Peyer's patch (tissue), 4 donors: ENCODE measurements around the gene IFT25.

Experiments
- POLR2A ChIP-seq, 2 donors: fragments of 450-650 bp; IDR thresholded peaks; one replicate each; pipeline ENCODE4 v1.5.1; 2017; ENCODE audit warnings: antibody characterized with exemption in 2 of 2, mild to moderate bottlenecking in 2 of 2, moderate library complexity in 2 of 2
- TF ChIP-seq, protein P1 (sequence below), 6 experiments: fragments of 450-650 bp in 4 of 6; fragments of 200-600 bp in 2 of 6; sonication (generic) in 1 of 6; IDR thresholded peaks; one replicate each; pipeline ENCODE4 v1.5.1; 2017 to 2019; ENCODE audit warnings: antibody characterized with exemption in 6 of 6, mild to moderate bottlenecking in 3 of 6, moderate library complexity in 1 of 6

DNA sequence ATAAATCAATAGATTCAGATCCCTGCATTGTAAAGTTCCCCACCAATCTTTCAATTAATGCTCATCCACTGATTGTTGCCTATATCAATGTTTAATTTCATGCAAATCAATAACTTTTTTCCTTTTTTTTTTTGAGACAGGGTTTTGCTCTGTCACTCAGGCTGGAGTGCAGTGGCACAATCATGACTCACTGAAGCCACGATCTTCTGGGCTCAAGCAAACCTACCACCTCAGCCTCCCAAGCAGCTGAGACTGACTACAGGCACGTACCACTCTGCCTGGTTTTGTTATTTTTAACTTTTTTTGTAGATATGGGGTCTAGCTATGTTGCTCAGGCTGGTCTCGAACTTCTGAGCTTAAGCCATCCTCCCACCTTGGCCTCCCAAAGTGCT is 25.8 kb downstream of the IFT25 start:
- TF ChIP-seq POLR2A (IDR thresholded peaks at IDR 0.05): no peak
- TF ChIP-seq, protein P1, sequence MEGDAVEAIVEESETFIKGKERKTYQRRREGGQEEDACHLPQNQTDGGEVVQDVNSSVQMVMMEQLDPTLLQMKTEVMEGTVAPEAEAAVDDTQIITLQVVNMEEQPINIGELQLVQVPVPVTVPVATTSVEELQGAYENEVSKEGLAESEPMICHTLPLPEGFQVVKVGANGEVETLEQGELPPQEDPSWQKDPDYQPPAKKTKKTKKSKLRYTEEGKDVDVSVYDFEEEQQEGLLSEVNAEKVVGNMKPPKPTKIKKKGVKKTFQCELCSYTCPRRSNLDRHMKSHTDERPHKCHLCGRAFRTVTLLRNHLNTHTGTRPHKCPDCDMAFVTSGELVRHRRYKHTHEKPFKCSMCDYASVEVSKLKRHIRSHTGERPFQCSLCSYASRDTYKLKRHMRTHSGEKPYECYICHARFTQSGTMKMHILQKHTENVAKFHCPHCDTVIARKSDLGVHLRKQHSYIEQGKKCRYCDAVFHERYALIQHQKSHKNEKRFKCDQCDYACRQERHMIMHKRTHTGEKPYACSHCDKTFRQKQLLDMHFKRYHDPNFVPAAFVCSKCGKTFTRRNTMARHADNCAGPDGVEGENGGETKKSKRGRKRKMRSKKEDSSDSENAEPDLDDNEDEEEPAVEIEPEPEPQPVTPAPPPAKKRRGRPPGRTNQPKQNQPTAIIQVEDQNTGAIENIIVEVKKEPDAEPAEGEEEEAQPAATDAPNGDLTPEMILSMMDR (IDR thresholded peaks at IDR 0.05): no peak
